Osteoblast (primary cell): Measurements from ENCODE around the gene KLRD1. TPM values are rescaled to one million over a fixed set of nuclear protein-coding genes. Genes with fewer than 3 reads are reported as not detected.

Source experiments
- DNase-seq: peaks from one replicate; pipeline ENCODE4 v3.0.0; 2011; ENCODE audit warnings: low spot score, mixed read lengths; ENCODE audit not compliant: insufficient read length; ENCODE audit errors: missing footprints
- H2AFZ ChIP-seq: 2 replicates; pipeline ENCODE4 v1.6.0; 2011; ENCODE audit warnings: mild to moderate bottlenecking, low read length
- H3K27ac ChIP-seq: 2 replicates; pipeline ENCODE4 v1.5.1; 2011; ENCODE audit warnings: mild to moderate bottlenecking, low read depth, low read length, moderate library complexity
- H3K27me3 ChIP-seq: 2 replicates; pipeline ENCODE4 v1.6.0; 2012; ENCODE audit warnings: mild to moderate bottlenecking, control low read depth, inconsistent platforms, low read length, moderate library complexity; ENCODE audit not compliant: insufficient read depth
- H3K36me3 ChIP-seq: 2 replicates; pipeline ENCODE4 v1.5.1; 2011; ENCODE audit warnings: mild to moderate bottlenecking, low read length, control low read depth, moderate library complexity; ENCODE audit not compliant: insufficient read depth
- H3K4me1 ChIP-seq: 2 replicates; pipeline ENCODE4 v1.5.1; 2011; ENCODE audit warnings: mild to moderate bottlenecking, low read length, control low read depth, moderate library complexity; ENCODE audit not compliant: insufficient read depth
- H3K4me2 ChIP-seq: 2 replicates; pipeline ENCODE4 v1.6.0; 2011; ENCODE audit warnings: mild to moderate bottlenecking, low read length; ENCODE audit not compliant: insufficient read depth
- H3K4me3 ChIP-seq: fragments of 200-600 bp; sonication (generic); 3 replicates; pipeline ENCODE4 v1.5.1; 2012; ENCODE audit warnings: mild to moderate bottlenecking, low read length, inconsistent platforms; ENCODE audit not compliant: insufficient read depth
- H3K79me2 ChIP-seq: 2 replicates; pipeline ENCODE4 v1.6.0; 2012; ENCODE audit warnings: mild to moderate bottlenecking, low read length, control low read depth, inconsistent platforms; ENCODE audit not compliant: insufficient read depth
- H3K9me3 ChIP-seq: 2 replicates; pipeline ENCODE4 v1.5.1; 2011; ENCODE audit warnings: low read depth, low read length, control low read depth
- H4K20me1 ChIP-seq: 2 replicates; pipeline ENCODE4 v1.6.0; 2012; ENCODE audit warnings: mild to moderate bottlenecking, low read length, control low read depth; ENCODE audit not compliant: insufficient read depth
- CTCF ChIP-seq: IDR thresholded peaks from 2 replicates; pipeline ENCODE4 v1.5.1; 2011; ENCODE audit warnings: mild to moderate bottlenecking, low read depth, low read length, moderate library complexity; ENCODE audit errors: extremely low read depth
- total RNA-seq: library from RNA; depleted of rRNA; stranded (reverse); fragments of >200 nt; gene quantifications from 2 replicates; pipeline ENCODE4 v1.2.3, GENCODE V29; 2012

The KLRD1 gene
- total RNA-seq = 0.29 and 0.36 TPM in 2 replicates

GRCh38 chr12:10307630-10308029, at the start of gene KLRD1:
Gene KLRD1 (plus strand): TSS chr12:10307870. CDS start chr12:10308078, 208 bp downstream.
- Histone ChIP-seq H3K4me3 (no peak within 1 kb of the TSS), H3K9me3 (no peaks in the 10 kb centered on the region), H3K27ac (no peak within 1 kb of the TSS), H3K36me3 (no peaks in the 10 kb centered on the region), H3K4me1 (peaks cover 2% of the 10 kb centered on the region), H4K20me1 (no peaks in the 10 kb centered on the region), H2AFZ (no peak within 1 kb of the TSS), H3K4me2 (no peak within 1 kb of the TSS), H3K79me2 (no peaks in the 10 kb centered on the region), H3K27me3 (peaks cover 13% of the 10 kb centered on the region)
- no peak for DNase-seq
- no peak for TF ChIP-seq CTCF

DNA sequence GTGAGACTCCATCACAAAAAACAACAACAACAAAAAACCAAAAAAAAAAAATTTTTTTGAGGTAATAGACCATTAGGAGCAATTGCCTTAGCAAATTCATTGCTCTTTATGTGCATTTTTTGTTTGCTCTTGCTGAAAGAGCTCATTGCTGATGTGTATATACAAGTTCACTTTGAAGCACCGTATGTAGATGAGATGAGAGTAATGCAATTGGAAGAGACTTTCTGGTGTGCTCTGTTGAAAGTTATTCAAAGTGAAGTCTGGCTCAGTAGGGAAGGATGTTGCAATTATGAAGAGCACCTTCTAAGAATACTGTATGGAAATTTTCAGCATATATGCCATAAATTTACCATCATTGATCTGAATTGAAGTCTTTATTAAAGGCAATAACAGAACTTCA, 46.7 kb upstream of the KLRD1 start:
- TF ChIP-seq CTCF = no peak
- Histone ChIP-seq H2AFZ (no peak overlapping the region), H3K4me3 (no peak overlapping the region), H3K9me3 (no peaks in the 10 kb centered on the region), H3K4me1 (no peaks in the 10 kb centered on the region), H3K27me3 (no peaks in the 10 kb centered on the region), H3K36me3 (no peaks in the 10 kb centered on the region), H3K27ac (no peak overlapping the region), H3K4me2 (no peak overlapping the region), H4K20me1 (no peaks in the 10 kb centered on the region), H3K79me2 (no peaks in the 10 kb centered on the region)
- no peak for DNase-seq

DNA sequence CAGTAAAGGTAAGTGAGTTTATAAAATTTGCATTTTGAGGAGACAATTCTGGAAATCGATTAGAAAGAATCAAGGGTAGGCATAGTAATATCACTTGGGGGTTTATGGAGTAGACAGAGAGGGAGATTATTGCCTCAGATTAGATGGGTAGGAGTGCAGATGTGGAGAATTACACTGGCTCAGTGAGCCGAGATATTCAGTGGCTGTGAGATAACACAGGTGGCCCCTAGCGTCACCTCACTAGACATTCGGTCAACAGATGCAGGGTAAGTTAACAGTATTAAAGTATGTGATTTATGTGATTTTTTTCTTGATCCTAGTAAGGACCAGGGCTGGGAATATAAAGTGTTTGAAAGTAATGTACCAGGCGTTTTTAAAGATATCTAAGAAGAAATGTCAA, 39.6 kb upstream of the KLRD1 start:
- TF ChIP-seq CTCF = no peak
- Histone ChIP-seq H3K4me3 (no peak overlapping the region), H3K4me1 (no peaks in the 10 kb centered on the region), H3K79me2 (no peaks in the 10 kb centered on the region), H2AFZ (no peak overlapping the region), H3K36me3 (no peaks in the 10 kb centered on the region), H4K20me1 (no peaks in the 10 kb centered on the region), H3K9me3 (no peaks in the 10 kb centered on the region), H3K27ac (no peak overlapping the region), H3K4me2 (no peak overlapping the region), H3K27me3 (no peaks in the 10 kb centered on the region)
- no peak for DNase-seq

- Histone ChIP-seq H3K4me1 (no peaks in the 10 kb centered on the region), H4K20me1 (no peaks in the 10 kb centered on the region), H3K4me3 (no peak overlapping the region), H3K4me2 (no peak overlapping the region), H3K79me2 (no peaks in the 10 kb centered on the region), H2AFZ (no peak overlapping the region), H3K27me3 (no peaks in the 10 kb centered on the region), H3K9me3 (no peaks in the 10 kb centered on the region), H3K27ac (no peak overlapping the region), H3K36me3 (no peaks in the 10 kb centered on the region)
- no peak for TF ChIP-seq CTCF
- DNase-seq = no peak
Observed at GRCh38 chr12:10272467-10272866, 35.2 kb upstream of the KLRD1 start.
